ENCODE data around the gene GPR107.

GPR107 gene

DNA sequence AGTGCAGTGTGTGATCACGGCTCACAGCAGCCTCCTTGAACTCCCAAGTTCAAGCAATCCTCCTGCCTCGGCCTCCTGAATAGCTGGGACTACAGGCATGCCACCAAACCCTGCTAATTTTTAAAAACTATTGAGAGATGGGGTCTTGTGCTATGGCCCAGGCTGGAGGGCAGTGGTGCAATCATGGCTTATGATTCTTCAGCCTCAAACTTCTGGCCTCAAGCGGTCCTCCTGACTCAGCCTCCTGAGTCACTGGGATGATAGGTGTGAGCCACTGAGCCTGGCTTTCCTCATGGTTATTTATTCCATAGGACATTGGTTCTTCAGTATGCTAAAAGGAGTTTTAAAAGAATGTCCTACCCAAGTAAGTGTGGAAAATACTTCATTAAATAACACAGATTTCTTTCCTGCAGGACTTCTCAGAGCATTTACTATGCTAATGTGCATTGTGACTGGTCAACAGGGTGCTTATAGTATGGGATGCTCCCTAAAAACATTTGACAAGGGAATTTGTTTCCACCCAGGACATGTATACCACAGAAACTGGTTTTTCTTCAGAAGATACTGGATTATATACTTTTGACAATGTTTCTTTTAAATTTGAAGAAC is 107.3 kb downstream of the GPR107 start:
- DNase-seq (ENCODE audit: low read depth): no peak

- DNase-seq (ENCODE audit: low read depth): no peak
Observed at GRCh38 chr9:130165579-130165978, 111.9 kb downstream of the GPR107 start.

GRCh38 chr9:130166399-130166798 is 112.7 kb downstream of the GPR107 start:
- no peak for DNase-seq (ENCODE audit: low read depth)

- no peak for DNase-seq (ENCODE audit: low read depth)
Observed at GRCh38 chr9:130167927-130168326, 114.2 kb downstream of the GPR107 start.

DNA sequence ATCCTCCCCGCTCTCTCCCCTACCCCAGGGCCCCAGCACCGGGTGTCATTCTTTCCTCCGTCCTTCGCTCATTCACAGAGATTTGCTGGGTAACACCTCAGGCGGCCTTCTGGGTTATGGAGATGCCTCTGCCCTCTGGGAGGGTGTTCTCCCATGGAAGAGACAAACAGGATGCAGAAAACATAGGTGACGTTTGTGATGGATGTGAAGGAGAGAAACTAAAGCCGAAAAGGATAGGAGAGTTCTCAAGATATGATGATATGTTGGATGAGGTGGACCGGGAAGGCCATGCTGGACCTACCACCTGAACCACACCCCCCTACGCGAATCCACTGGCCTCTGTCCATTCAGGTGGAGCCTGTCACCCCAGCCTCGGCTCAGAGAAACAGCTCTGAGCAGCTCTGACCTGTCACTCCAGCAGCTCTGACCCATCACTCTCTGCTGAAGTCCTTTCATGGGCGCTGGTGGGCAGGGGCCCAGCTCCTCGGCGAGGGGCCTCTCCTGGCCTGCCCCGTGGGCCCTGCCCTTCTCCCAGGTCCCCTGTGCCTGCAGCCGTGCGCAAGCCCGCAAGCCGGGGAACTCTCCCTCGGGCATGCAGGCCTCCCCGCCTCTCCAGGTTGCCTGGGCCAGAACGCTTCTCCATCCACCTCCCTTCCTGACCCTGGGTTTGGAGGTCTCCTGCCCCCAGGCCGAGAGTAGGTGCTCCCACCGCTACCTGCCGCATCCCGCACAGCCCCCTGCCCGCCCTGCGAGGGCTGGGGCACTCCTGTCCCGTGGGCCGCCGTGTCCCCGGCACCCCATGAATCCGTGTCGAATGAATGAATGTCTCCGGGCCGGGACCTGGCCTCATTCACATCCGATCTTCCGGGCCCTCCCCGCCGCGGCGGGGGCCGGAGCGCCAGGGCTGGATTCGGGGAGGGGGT is 117.8 kb downstream of the GPR107 start:
- DNase-seq (ENCODE audit: low read depth): no peak

DNA sequence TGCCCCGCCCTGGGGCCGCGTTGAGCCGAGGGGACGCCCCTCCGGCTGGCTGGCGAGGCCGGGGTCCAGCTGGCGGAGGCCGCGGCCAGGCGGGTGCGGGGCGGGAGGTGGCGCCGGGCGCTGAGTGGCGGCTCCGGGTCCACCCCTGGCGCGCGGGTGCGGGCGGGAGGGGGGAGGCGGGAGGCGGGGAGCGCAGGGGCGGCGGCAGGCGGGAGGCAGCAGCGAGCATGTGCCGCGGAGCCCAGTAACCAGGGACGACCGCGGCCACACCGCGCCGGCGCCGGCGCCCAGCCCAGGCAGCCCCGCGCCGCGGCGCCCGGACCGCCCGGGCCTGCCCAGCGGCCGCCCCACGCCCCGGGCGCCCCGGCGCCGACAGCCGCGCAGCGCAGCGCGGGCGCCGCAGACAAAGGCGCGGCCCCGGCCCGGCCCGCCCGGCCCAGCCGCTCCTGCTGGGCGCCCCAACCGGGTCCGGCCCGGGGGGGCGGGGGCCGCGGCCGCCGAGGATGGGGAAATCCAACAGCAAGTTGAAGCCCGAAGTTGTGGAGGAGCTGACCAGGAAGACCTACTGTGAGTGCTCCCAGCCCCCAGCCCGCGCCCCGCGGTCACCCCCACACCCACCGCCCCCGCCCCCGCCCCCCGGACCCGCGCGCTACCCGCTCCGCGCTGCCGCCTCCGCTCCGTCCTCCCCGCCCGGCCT is 118.6 kb downstream of the GPR107 start, which contains the start of gene NCS1:
TSS of gene NCS1 (plus strand) at position 244 of the 697 bp plus-strand sequence. CDS start at position 504, 260 bp downstream.
- DNase-seq (ENCODE audit: low read depth): no peak

DNA sequence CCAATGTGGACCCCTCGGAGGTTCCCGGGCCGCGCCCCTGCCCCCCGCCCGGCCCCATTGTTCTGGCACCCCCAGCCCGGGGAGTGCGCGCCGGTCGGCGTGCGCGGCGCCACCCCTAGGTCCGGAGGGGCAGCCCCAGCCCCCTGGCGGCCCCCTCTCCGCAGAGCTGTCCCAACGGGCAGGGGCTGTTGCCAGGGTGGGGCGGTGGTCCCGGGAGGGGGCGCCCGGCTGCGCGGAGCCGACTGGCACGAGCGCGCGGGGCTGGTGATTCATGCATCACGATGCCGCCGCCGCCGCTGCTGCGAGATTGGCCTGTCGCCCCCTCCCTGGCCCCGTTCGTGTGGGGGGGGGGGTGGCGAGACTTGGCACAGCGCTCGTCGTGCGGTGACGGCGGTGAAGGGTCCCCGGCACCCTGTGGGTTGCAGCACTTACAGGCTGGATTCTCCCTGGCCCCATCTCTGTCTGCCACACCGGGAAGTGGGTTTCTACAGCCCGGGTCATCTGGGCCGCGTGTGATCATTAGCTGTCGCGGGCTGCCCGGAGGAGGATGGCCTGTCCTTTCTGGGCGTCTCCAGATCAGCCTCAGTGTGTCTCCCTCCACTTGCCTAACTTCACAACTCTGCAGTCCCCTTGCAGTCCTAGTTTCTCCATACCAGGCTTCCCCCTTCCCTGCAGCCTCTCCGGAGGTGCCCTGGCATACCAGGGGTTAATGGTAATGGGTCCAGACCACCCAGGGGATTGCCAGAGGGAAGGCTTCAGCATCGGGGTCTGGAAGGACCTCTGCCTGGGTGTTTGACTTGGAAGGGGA is 119.4 kb downstream of the GPR107 start:
- DNase-seq (ENCODE audit: low read depth): no peak

DNA sequence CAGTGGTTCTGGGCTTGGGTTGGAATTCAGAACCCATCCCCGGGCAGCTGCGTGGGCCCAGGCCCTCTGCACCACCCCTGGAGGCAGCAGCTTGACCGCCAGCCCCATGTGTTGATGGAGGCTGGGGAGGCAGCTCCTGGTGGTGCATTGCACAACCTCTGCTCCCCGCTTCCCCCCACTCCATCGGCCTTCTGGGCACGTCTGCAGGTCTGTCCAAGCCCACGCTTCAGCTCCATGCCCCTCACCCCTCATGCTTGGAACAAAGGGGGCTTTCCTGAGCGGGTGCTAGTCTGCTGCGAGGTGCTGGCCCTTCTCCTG is 119.9 kb downstream of the GPR107 start:
- no peak for DNase-seq (ENCODE audit: low read depth)

DNA sequence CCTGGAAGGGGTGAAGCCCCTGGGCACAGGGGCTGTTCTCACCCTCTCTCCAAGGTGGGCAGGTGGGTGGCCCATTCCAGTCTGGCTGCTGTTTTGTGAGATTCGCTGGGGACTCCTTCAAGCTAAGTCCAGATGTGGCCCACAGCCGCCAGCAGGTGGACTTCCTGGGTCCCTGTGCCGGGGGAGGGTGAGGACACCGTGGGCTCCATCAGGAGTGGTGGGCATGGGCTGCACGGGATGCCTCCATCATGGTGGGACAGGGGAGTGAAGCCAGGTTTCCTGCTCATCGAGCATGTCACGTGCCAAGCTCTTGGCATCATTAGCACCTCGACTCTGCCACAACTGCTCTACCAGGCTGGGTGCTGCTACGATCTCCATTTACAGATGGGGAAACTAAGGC is 120.3 kb downstream of the GPR107 start:
- no peak for DNase-seq (ENCODE audit: low read depth)

DNA sequence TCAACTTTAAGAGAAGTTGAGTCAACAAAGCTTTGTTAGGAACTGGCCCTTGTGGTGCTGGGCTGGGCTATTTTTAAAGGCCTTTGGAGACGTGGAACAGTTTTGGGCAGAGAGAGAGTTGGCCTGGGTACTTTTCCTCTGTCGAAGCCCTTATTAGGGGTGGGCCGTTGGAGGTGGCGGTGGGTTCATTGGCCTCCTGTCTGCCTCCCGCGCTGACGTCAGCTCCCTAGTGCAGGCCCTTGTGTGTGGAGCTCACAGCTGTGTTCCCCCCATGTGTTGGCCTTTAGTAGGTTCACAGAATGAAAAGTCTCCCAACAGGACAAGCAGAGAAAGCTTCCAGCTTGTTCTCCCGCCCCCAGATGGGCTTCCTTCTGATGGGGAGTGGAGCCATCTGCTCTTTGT is 121.2 kb downstream of the GPR107 start:
- no peak for DNase-seq (ENCODE audit: low read depth)

GRCh38 chr9:130175355-130175754 is 121.6 kb downstream of the GPR107 start:
- DNase-seq (ENCODE audit: low read depth): no peak

- DNase-seq (ENCODE audit: low read depth): no peak
Observed at GRCh38 chr9:130176760-130177159, 123.1 kb downstream of the GPR107 start.

- DNase-seq (ENCODE audit: low read depth): no peak
Observed at GRCh38 chr9:130177898-130178805, 124.4 kb downstream of the GPR107 start.

DNA sequence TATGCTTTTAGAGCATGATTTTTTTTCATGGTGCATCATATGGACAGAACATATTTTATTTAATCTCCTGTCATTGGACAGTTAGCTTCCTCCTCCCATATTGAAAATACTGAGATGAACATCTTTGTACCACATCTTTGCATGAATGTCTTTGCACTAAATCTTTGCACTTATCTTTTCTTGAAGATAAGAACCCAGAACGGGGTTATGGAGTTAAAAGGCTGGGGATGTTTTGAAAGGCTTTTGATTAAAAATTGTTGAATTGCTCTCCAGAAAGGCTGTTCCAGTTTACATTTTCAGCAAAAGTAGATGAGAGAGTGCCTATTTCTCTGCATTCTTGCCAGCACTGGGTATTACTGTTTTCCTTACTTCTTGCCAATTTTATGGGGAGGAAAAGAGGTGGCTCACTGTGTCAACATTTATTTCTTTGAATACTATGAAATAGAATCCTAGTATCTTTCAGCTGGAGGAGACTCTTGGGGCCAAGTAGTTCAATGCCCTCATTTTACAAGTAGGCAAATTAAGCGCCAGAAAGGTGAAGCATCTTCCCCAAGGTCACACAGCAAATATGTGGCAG is 125.7 kb downstream of the GPR107 start:
- DNase-seq (ENCODE audit: low read depth): no peak

- DNase-seq (ENCODE audit: low read depth): no peak
Observed at GRCh38 chr9:130180516-130180915, 126.8 kb downstream of the GPR107 start.

- no peak for DNase-seq (ENCODE audit: low read depth)
Observed at GRCh38 chr9:130181678-130182380, 128.1 kb downstream of the GPR107 start.

- no peak for DNase-seq (ENCODE audit: low read depth)
Observed at GRCh38 chr9:130182381-130182909, 128.7 kb downstream of the GPR107 start.

DNA sequence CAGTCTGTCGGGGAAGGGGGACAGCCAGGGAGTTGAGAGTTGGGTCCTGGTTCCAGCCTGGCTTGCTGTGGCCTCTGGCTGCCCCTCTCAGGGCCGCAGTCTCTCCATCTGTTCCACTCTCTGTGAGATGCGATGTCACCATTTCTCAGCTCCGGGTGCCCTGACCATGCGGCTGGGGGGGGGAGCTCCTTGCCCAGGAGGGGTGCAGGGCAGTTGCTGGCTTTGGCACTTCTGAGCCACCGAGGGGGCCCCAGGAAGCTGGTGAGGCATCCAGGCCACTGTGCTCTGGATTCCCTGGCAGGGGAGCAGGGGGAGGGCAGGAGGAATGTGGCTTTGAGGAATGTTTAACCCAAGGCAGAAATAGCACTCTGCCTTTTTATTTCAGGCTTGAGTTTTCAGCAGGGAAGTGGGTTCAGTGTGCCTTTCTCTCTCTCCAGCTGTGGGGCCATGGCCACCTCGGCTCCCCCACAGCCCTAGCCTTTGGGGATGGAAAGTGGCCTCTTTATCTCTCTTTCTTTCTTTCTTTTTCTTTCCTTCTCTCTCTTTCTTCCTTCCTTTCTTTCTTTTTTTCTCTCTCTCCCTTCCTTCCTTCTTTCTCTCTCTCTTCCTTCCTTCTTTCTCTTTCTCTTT is 129.5 kb downstream of the GPR107 start:
- peak; percentile 28 for DNase-seq (ENCODE audit: low read depth)

- no peak for DNase-seq (ENCODE audit: low read depth)
Observed at GRCh38 chr9:130185017-130185416, 131.3 kb downstream of the GPR107 start.
